IgD-negative memory B cell (primary cell): ENCODE results near the gene CADPS2. TPM values are rescaled to one million over a fixed set of nuclear protein-coding genes. Genes with fewer than 3 reads are reported as not detected.

ENCODE experiments used
- H3K27ac Mint-ChIP-seq, 3 donors: one replicate each; pipeline ENCODE4 v1.8.0; 2020 to 2022; ENCODE audit warnings: mild to moderate bottlenecking in 3 of 3, mixed read lengths in 3 of 3, moderate library complexity in 1 of 3
- H3K27me3 Mint-ChIP-seq: one replicate; pipeline ENCODE4 v1.8.0; 2021; ENCODE audit warnings: mixed read lengths
- H3K36me3 Mint-ChIP-seq: one replicate; pipeline ENCODE4 v1.8.0; 2020; ENCODE audit warnings: mild to moderate bottlenecking, mixed read lengths
- H3K4me1 Mint-ChIP-seq, 3 donors: one replicate each; pipeline ENCODE4 v1.8.0; 2020 to 2022; ENCODE audit warnings: mixed read lengths in 3 of 3, mild to moderate bottlenecking in 1 of 3
- H3K4me3 Mint-ChIP-seq, 4 donors: one replicate each; pipeline ENCODE4 v1.8.0; 2020 to 2022; ENCODE audit warnings: mild to moderate bottlenecking in 4 of 4, mixed read lengths in 4 of 4, moderate library complexity in 3 of 4
- H3K9me3 Mint-ChIP-seq, 3 donors: one replicate each; pipeline ENCODE4 v1.8.0; 2020 to 2021; ENCODE audit warnings: mixed read lengths in 3 of 3, mild to moderate bottlenecking in 1 of 3
- polyA plus RNA-seq: library from polyadenylated mRNA; unstranded; fragments of 300-500 nt; fragmentation: Illumina TruSeq; gene quantifications from one replicate; pipeline ENCODE4 v1.2.3, GENCODE V29; 2021

The CADPS2 gene
- polyA plus RNA-seq, 1 donor from 2014 or later = not detected

DNA sequence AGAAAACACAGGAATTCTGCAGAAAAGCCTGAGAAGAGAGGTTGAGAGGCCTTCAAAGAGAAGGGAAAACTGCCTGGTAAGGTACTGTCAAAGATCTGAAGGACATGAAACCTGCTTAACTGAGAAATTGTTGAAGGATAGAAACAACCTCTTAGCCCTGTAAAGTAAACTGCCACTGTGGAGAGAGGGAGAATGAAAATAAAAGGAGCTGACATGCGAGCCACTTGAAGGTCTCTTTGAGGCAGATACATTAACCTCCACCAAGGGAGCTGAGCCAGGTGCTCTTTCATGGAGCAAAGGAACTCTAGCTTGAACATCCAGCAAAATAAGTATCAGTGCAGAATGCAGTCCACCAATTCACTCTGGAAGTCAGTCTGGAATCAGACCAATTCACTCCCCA lies 472.9 kb downstream of the CADPS2 start:
- Mint-ChIP-seq H3K9me3 (peaks cover 0 to 5% (median 0%) of the 10 kb centered on the region in 3 donors), H3K36me3 (no peaks in the 10 kb centered on the region), H3K27ac (no peak overlapping the region), H3K27me3 (peaks cover 2% of the 10 kb centered on the region), H3K4me3 (no peak overlapping the region), H3K4me1 (no peaks in the 10 kb centered on the region)

DNA sequence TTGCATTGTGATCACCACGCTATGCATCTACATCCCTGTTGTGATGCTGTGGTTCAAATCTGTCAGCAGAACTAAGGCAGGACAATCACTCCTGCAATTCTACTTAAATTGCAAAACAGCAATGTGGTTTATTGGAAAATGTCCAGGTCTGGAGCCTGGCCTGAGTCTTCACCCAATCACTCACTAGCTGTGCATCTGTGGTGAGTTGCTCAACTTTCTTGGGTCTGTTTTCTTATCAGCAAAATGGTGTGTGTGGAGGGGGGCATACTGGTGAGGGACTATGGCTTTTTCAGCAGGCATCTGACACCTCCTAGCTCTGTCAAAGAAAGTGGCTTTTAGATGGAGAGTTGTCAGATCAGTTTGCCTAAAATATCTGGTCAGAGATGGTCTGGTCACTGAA lies 473.4 kb downstream of the CADPS2 start:
- peaks cover 2% of the 10 kb centered on the region for H3K27me3 Mint-ChIP-seq
- H3K4me3 Mint-ChIP-seq = no peak overlapping the region
- H3K4me1 Mint-ChIP-seq = no peaks in the 10 kb centered on the region
- peaks cover 0 to 5% (median 0%) of the 10 kb centered on the region in 3 donors for H3K9me3 Mint-ChIP-seq
- H3K36me3 Mint-ChIP-seq = no peaks in the 10 kb centered on the region
- H3K27ac Mint-ChIP-seq = no peak overlapping the region

DNA sequence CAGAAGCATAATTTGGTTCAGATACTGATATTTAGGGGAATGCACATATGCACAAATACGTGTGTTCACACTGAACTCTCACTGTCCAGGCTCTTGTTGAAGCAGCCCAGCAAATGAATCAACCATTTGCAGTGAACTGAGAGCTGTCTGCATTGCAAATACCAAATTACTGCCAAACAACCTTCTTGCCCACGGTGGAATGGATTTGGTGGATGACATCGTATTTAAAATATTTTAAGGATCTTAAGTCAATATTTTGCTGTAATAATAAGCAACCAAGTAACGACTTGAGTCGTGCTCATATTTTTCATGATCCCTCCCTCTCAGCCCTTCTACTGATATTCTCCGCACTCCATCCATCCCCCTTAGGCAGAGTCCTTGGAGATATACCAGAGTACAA lies 473.8 kb downstream of the CADPS2 start:
- no peak overlapping the region for H3K27ac Mint-ChIP-seq
- no peak overlapping the region for H3K4me3 Mint-ChIP-seq
- peaks cover 2% of the 10 kb centered on the region for H3K27me3 Mint-ChIP-seq
- no peaks in the 10 kb centered on the region for H3K36me3 Mint-ChIP-seq
- peaks cover 0 to 5% (median 0%) of the 10 kb centered on the region in 3 donors for H3K9me3 Mint-ChIP-seq
- H3K4me1 Mint-ChIP-seq = no peaks in the 10 kb centered on the region

DNA sequence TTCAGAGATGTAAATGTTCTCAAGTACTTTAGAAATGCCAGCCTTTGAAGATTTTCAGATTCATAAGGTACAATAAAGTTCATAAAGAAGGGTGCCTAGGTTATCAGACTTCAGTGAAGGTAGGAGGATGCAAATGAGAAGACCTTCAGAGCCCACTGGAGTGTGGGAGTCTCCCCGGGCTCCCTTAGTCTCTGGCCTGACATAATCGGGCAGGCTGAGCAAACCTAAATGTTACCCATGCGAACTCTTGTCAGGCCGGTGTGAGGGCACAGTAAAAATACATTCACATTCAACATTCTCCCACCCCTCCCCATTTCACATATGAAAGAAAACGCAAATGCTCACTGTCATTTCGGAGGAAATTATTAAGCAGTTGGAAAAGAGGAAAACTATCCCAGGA lies 479.1 kb downstream of the CADPS2 start:
- no peaks in the 10 kb centered on the region for H3K27me3 Mint-ChIP-seq
- H3K4me1 Mint-ChIP-seq = peaks cover 0 to 2% (median 0%) of the 10 kb centered on the region in 3 donors
- H3K4me3 Mint-ChIP-seq = no peak overlapping the region
- H3K9me3 Mint-ChIP-seq = peaks cover 0 to 5% (median 4%) of the 10 kb centered on the region in 3 donors
- no peak overlapping the region for H3K27ac Mint-ChIP-seq
- H3K36me3 Mint-ChIP-seq = no peaks in the 10 kb centered on the region

GRCh38 chr7:122403113-122403512 lies 483.1 kb downstream of the CADPS2 start:
- H3K27me3 Mint-ChIP-seq = no peaks in the 10 kb centered on the region
- H3K4me1 Mint-ChIP-seq = peaks cover 0 to 2% (median 0%) of the 10 kb centered on the region in 3 donors
- H3K36me3 Mint-ChIP-seq = no peaks in the 10 kb centered on the region
- H3K27ac Mint-ChIP-seq = no peak overlapping the region
- no peak overlapping the region for H3K4me3 Mint-ChIP-seq
- peaks cover 0 to 5% (median 0%) of the 10 kb centered on the region in 3 donors for H3K9me3 Mint-ChIP-seq

GRCh38 chr7:122402235-122402634 lies 484.0 kb downstream of the CADPS2 start:
- Mint-ChIP-seq H3K4me3 (no peak overlapping the region), H3K36me3 (no peaks in the 10 kb centered on the region), H3K27ac (no peak overlapping the region), H3K4me1 (peaks cover 0 to 2% (median 0%) of the 10 kb centered on the region in 3 donors), H3K27me3 (no peaks in the 10 kb centered on the region), H3K9me3 (peaks cover 0 to 5% (median 0%) of the 10 kb centered on the region in 3 donors)

DNA sequence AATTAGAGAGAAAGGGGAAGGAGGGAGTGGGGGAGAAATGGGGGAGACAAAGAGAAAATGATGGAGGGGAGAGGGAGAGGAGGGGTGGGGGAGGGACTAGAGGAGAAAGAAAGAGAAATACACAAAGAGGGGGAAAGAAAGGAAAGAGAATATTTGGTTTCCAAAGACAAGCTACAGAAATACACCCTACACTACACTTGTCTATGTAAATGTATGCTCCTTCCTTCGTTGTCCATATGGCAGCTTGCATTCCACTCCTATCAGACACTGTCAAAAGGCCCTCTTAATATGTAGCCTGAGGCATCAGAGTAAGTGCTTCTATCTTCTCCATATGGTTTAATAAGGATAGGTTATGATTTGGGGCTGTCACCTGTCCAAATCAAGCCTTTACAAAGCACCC lies 488.9 kb downstream of the CADPS2 start:
- Mint-ChIP-seq H3K27ac (no peak overlapping the region), H3K36me3 (no peaks in the 10 kb centered on the region), H3K4me1 (no peaks in the 10 kb centered on the region), H3K4me3 (no peak overlapping the region), H3K9me3 (peaks cover 0 to 1% (median 0%) of the 10 kb centered on the region in 3 donors), H3K27me3 (no peaks in the 10 kb centered on the region)

- Mint-ChIP-seq H3K9me3 (no peaks in the 10 kb centered on the region), H3K4me3 (no peak overlapping the region), H3K36me3 (no peaks in the 10 kb centered on the region), H3K4me1 (no peaks in the 10 kb centered on the region), H3K27me3 (no peaks in the 10 kb centered on the region), H3K27ac (peak overlapping the region in 1 of 3 donors; percentile 65)
Measured at GRCh38 chr7:122394512-122394911, 491.7 kb downstream of the CADPS2 start.

GRCh38 chr7:122384528-122384927 lies 501.7 kb downstream of the CADPS2 start:
- H3K4me1 Mint-ChIP-seq = peaks cover 0 to 2% (median 0%) of the 10 kb centered on the region in 3 donors
- no peak overlapping the region for H3K4me3 Mint-ChIP-seq
- no peak overlapping the region for H3K27ac Mint-ChIP-seq
- H3K9me3 Mint-ChIP-seq = no peaks in the 10 kb centered on the region
- no peaks in the 10 kb centered on the region for H3K36me3 Mint-ChIP-seq
- no peaks in the 10 kb centered on the region for H3K27me3 Mint-ChIP-seq

DNA sequence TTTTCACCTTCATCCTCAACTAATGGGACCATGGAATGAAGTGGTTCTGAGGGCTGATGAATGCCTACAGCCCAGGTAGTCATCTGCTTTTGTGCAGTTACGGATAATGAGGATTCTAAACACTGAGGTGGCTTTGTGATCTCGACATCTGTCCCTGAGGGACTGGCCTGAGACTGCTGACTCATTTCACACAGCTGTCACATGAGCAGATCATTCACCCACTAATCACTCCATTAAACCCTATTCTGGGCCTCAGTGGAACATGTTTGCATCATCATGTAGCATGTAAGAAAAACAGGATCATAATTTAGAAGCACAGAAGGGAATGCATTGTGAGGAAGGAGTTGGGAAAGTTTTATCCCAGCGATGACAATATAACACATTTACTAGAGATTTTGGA lies 502.3 kb downstream of the CADPS2 start:
- Mint-ChIP-seq H3K4me3 (no peak overlapping the region), H3K27ac (no peak overlapping the region), H3K9me3 (no peaks in the 10 kb centered on the region), H3K27me3 (no peaks in the 10 kb centered on the region), H3K36me3 (no peaks in the 10 kb centered on the region), H3K4me1 (peaks cover 0 to 2% (median 0%) of the 10 kb centered on the region in 3 donors)

- no peak overlapping the region for H3K4me3 Mint-ChIP-seq
Measured at GRCh38 chr7:122380992-122381391, 505.3 kb downstream of the CADPS2 start.

GRCh38 chr7:122379491-122379890 lies 506.8 kb downstream of the CADPS2 start:
- H3K27me3 Mint-ChIP-seq = no peaks in the 10 kb centered on the region
- no peaks in the 10 kb centered on the region for H3K36me3 Mint-ChIP-seq
- peaks cover 0 to 3% (median 0%) of the 10 kb centered on the region in 3 donors for H3K4me1 Mint-ChIP-seq
- no peak overlapping the region for H3K4me3 Mint-ChIP-seq
- no peaks in the 10 kb centered on the region for H3K9me3 Mint-ChIP-seq
- H3K27ac Mint-ChIP-seq = no peak overlapping the region

More at GRCh38 chr7:122380992-122381391, 505.3 kb downstream of the CADPS2 start:
- Mint-ChIP-seq H3K27ac (no peak overlapping the region), H3K27me3 (no peaks in the 10 kb centered on the region), H3K36me3 (no peaks in the 10 kb centered on the region), H3K9me3 (no peaks in the 10 kb centered on the region), H3K4me1 (peaks cover 0 to 3% (median 0%) of the 10 kb centered on the region in 3 donors)

DNA sequence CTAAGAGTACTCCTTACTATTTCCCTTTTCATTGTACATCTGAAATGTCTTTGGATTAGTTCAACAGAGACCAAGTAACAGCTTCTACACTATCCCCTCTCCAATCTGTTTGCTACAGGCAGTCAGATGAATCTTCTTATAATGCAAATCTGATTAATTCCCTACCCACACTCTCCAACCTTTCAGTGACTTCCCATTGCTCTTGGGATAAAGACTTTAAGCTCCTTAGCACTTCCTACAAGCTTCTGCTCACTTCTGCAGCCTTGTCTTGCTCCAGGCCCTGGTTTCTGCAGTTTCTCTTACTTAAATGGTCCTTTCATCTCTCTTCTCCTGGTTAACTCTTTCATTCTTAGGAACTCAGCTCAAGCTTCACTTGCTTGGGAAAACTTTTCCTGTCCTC lies 516.5 kb downstream of the CADPS2 start:
- Mint-ChIP-seq H3K4me3 (no peak overlapping the region), H3K27me3 (no peaks in the 10 kb centered on the region), H3K27ac (no peak overlapping the region), H3K9me3 (peaks cover 0 to 2% (median 0%) of the 10 kb centered on the region in 3 donors), H3K36me3 (no peaks in the 10 kb centered on the region), H3K4me1 (no peaks in the 10 kb centered on the region)

DNA sequence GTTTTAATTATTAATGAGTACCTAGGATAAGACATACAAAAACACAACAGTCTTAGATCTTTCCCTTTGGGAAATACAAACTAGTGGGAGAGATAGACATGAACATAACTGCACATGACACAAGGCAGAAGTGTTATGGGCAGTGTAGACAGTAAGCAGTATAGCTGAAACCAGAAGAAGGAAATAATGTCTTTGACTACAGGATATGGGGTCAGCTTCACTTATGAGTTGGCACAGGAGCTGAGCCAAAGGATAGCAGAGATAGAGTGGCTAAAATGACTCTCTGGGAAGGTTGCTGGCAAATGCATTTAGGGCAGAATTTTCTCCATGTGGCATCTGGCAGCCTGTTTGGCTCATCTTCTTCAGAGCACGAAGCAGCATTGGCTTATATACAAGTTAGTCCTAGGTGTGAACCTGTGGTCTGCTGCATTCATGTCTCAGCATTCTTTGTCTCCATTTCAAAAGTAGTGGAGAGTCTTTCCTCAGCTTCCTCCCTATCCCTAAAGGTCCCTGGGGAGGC lies 521.4 kb downstream of the CADPS2 start:
- no peak overlapping the region for H3K27ac Mint-ChIP-seq
- no peak overlapping the region for H3K4me3 Mint-ChIP-seq
- peaks cover 0 to 2% (median 0%) of the 10 kb centered on the region in 3 donors for H3K9me3 Mint-ChIP-seq
- no peaks in the 10 kb centered on the region for H3K36me3 Mint-ChIP-seq
- H3K4me1 Mint-ChIP-seq = no peaks in the 10 kb centered on the region
- no peaks in the 10 kb centered on the region for H3K27me3 Mint-ChIP-seq

GRCh38 chr7:122363144-122363543 lies 523.1 kb downstream of the CADPS2 start:
- H3K4me3 Mint-ChIP-seq = no peak overlapping the region
- peak overlapping the region in 1 of 3 donors; percentile 17 for H3K27ac Mint-ChIP-seq
- no peaks in the 10 kb centered on the region for H3K4me1 Mint-ChIP-seq
- H3K9me3 Mint-ChIP-seq = no peaks in the 10 kb centered on the region
- H3K36me3 Mint-ChIP-seq = no peaks in the 10 kb centered on the region
- no peaks in the 10 kb centered on the region for H3K27me3 Mint-ChIP-seq

- Mint-ChIP-seq H3K4me1 (no peaks in the 10 kb centered on the region), H3K27me3 (no peaks in the 10 kb centered on the region), H3K36me3 (no peaks in the 10 kb centered on the region), H3K4me3 (no peak overlapping the region), H3K27ac (no peak overlapping the region), H3K9me3 (no peaks in the 10 kb centered on the region)
Measured at GRCh38 chr7:122362473-122362872, 523.8 kb downstream of the CADPS2 start.
